ENCODE data around the gene ZMYND8. TPM values are rescaled to one million over a fixed set of nuclear protein-coding genes. Genes with fewer than 3 reads are reported as not detected.

ZMYND8 gene
- total and polyA plus RNA-seq, 2 of the 8 experiments (the other 6 are each of a cell fraction or from before 2014, with no cell fraction given) = 50.5 to 163 TPM

DNA sequence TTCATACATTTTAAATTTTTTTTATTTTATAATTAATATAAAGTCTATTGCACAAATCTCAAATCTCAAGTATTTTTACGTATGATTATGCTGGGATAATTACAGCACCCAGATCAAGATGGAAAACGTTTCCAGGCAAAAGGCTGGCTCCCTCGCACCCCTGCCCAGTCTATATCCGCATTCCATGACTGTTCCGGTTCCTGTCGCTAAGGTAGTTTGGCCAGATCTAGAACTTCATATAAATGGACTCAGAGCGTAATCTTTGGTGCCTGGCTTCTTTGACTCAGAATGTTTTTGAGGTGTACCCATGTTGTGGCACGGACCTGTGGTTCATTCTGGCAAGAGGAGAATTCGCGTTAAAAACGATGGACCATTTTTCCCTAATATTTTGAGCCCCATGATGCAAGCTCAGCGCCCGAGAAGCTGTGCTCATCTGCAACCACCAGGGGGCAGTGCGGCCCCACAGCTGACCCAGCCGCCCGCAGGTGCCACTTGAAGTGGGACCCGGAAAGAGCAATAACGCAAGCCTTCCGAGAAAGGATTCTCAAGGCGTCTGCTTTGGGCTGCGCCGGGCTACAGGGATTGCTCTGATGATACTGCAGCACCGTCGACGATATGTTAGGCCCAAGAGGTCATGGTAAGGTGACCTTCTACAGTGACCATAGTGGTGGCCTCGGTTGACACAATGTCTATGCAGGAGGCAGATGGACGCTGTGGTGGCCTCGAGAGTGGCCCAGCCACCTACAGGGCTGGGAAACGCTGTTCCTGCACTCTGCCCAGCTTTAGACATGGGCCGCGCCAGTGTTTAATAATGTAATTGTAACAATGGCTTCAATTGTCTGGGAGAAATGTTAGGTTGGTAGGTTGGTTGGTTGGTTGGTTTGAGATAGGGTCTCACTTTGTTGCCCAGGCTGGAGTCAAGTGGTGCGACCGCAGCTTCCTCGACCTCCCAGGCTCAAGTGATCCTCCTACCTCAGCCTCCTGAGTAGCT, 160.1 kb downstream of the ZMYND8 start:
- H2BK20ac ChIP-seq (ENCODE audit: low read length) = 0 out of 2 replicates have a peak overlapping the region, but pooled peaks have one; percentile 90
- TF ChIP-seq TBP (IDR thresholded peaks at IDR 0.05; ENCODE audit: low read depth, low read length) = 0 out of 2 replicates have a peak, but pooled peaks have one; percentile 18
- TF ChIP-seq TCF12 (IDR thresholded peaks at IDR 0.05; ENCODE audit: low read depth, low read length) = 0 out of 2 replicates have a peak, but pooled peaks have one; percentile 45
- TF ChIP-seq SP1 (IDR thresholded peaks at IDR 0.05; ENCODE audit: low read depth, low read length) = no peak
- no peak for TF ChIP-seq ASH2L (IDR thresholded peaks at IDR 0.05; ENCODE audit: low read length)
- TF ChIP-seq POLR2AphosphoS5 (IDR thresholded peaks at IDR 0.05; ENCODE audit: low read depth, low read length) = no peak
- TF ChIP-seq EGR1 (IDR thresholded peaks at IDR 0.05; ENCODE audit: borderline replicate concordance, low read depth, low read length) = no peak
- no peak for TF ChIP-seq MAFK (IDR thresholded peaks at IDR 0.05; ENCODE audit: low read depth, low read length)
- TF ChIP-seq, protein P1, sequence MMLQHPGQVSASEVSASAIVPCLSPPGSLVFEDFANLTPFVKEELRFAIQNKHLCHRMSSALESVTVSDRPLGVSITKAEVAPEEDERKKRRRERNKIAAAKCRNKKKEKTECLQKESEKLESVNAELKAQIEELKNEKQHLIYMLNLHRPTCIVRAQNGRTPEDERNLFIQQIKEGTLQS (IDR thresholded peaks at IDR 0.05; ENCODE audit: insufficient read depth, low read depth, low read length) = peak; percentile 67; the same call in 1 of the 2 replicates
- no peak for TF ChIP-seq RNF2 (IDR thresholded peaks at IDR 0.05; ENCODE audit: borderline replicate concordance, low read depth, low read length, missing control alignments, poor library complexity, severe bottlenecking)
- TF ChIP-seq CEBPB (IDR thresholded peaks at IDR 0.05; ENCODE audit: low read depth, low read length) = peak; percentile 88

More for the DNA sequence above, 160.1 kb downstream of the ZMYND8 start:
- Histone ChIP-seq H3K9me3 (ENCODE audit: insufficient read depth in 2 of 2, low read depth in 1 of 2, low read length in 1 of 2) (no peaks in the 10 kb centered on the region), H3K27ac (ENCODE audit: low read depth, low read length) (no peak overlapping the region), H4K20me1 (replicated peaks in 1 of 2; ENCODE audit: control insufficient read depth in 1 of 2, insufficient read depth in 2 of 2, low read length in 2 of 2) (peaks cover 0 to under 1% of the 10 kb centered on the region in 2 experiments), H2AFZ (ENCODE audit: low read length) (peak overlapping the region; percentile 79), H3K4ac (replicated peaks; ENCODE audit: insufficient read length, low read depth, low read length) (no peak overlapping the region), H3K23me2 (ENCODE audit: low read depth, low read length) (peaks cover 2% of the 10 kb centered on the region; the same call in 1 of the 2 replicates), H2AK5ac (ENCODE audit: low read depth, low read length) (no peak overlapping the region), H2BK120ac (replicated peaks; ENCODE audit: low read depth, low read length) (no peak overlapping the region), H3K23ac (ENCODE audit: insufficient read length) (no peak overlapping the region), H3K14ac (ENCODE audit: insufficient read length) (no peak overlapping the region), H2BK15ac (ENCODE audit: low read length) (peak overlapping the region; percentile 99; the same call in 1 of the 2 replicates), H2BK12ac (ENCODE audit: low read depth, low read length) (peak overlapping the region; percentile 92; the same call in 1 of the 2 replicates), H3K27me3 (replicated peaks in 1 of 4; ENCODE audit: control insufficient read depth in 3 of 4, extremely low read depth in 1 of 4, insufficient read depth in 3 of 4, low read length in 3 of 4) (no peaks in the 10 kb centered on the region), H3K79me1 (ENCODE audit: low read depth, low read length) (no peaks in the 10 kb centered on the region), H3K36me3 (ENCODE audit: control insufficient read depth in 2 of 4, insufficient read depth in 4 of 4, low read length in 3 of 4) (no peaks in the 10 kb centered on the region), H4K5ac (ENCODE audit: insufficient read length, low read depth, low read length) (no peak overlapping the region), H3K79me2 (ENCODE audit: control insufficient read depth in 1 of 2, insufficient read depth in 2 of 2, low read length in 2 of 2) (no peaks in the 10 kb centered on the region), H2BK5ac (ENCODE audit: low read depth, low read length) (no peak overlapping the region), H4K91ac (replicated peaks; ENCODE audit: insufficient read length, low read length) (peak overlapping the region; percentile 4), H3K18ac (ENCODE audit: extremely low read depth, low read length) (peak overlapping the region; percentile 81), H3K4me2 (ENCODE audit: insufficient read depth in 1 of 2, low read depth in 2 of 2, low read length in 2 of 2) (no peak overlapping the region), H3K4me1 (replicated peaks in 1 of 4; ENCODE audit: control insufficient read depth in 3 of 4, insufficient read depth in 4 of 4, low read length in 3 of 4) (peaks cover 0 to 3% (median under 1%) of the 10 kb centered on the region in 4 experiments; a peak in 3 of 7 replicates), H3K4me3 (ENCODE audit: extremely low read depth in 1 of 4, insufficient read depth in 2 of 4, low read depth in 3 of 4, low read length in 4 of 4) (no peak overlapping the region), H3K56ac (replicated peaks; ENCODE audit: insufficient read length, low read depth, low read length) (no peak overlapping the region), H4K8ac (ENCODE audit: extremely low read depth, insufficient read depth, low read length) (no peak overlapping the region), H3K9ac (replicated peaks in 1 of 4; ENCODE audit: extremely low read depth in 1 of 4, low read depth in 3 of 4, low read length in 3 of 4) (no peak overlapping the region)
- peak; percentile 59 to 95 for DNase-seq (ENCODE audit: low read depth in 1 of 2, low spot score in 2 of 2)
- 46% methylated on average over 34 of the region's 34 CpGs; no CpG with 5 or more reads in 1 of the 2 experiments for WGBS, 2 experiments (ENCODE audit: extremely low coverage in 1 of 2, insufficient coverage in 1 of 2, insufficient read length in 1 of 2, insufficient replicate concordance in 2 of 2, low coverage in 1 of 2, low lambda C conversion rate in 2 of 2, missing lambda C conversion rate in 1 of 2)
- no peak for FAIRE-seq
- ChIA-PET CTCF (ENCODE audit: partially characterized antibody) (interaction anchor here (0.6 to 4.5 kb wide), 20 partner anchors 9 to 480 kb away, joined by 3 to 17 read pairs (median 4); no protein-coding TSS in a partner anchor), POLR2A (ENCODE audit: partially characterized antibody) (interaction anchor here (0.6 to 2.0 kb wide), 4 partner anchors 9 to 452 kb away, joined by 3 to 6 read pairs (median 3); no protein-coding TSS in a partner anchor)

Measured in H1 (cell line).